Rectal smooth muscle tissue (tissue), 1 donor: Measurements from ENCODE around the gene SDHB.
A peak's percentile ranks its signal among the peaks of the same experiment; 100 is the strongest.

Experiments used
- H3K27ac ChIP-seq: one replicate; pipeline ENCODE4 v1.7.0; 2013; ENCODE audit warnings: low read depth, low read length, inconsistent platforms
- H3K27me3 ChIP-seq: one replicate; pipeline ENCODE4 v1.7.0; 2013; ENCODE audit warnings: low read length; ENCODE audit not compliant: control insufficient read depth, insufficient read depth
- H3K36me3 ChIP-seq: one replicate; pipeline ENCODE4 v1.7.0; 2013; ENCODE audit warnings: low read length; ENCODE audit not compliant: control insufficient read depth, insufficient read depth
- H3K4me1 ChIP-seq: one replicate; pipeline ENCODE4 v1.7.0; 2013; ENCODE audit warnings: low read length; ENCODE audit not compliant: control insufficient read depth, insufficient read depth
- H3K4me3 ChIP-seq: one replicate; pipeline ENCODE4 v1.7.0; 2013; ENCODE audit warnings: low read length
- H3K9ac ChIP-seq: one replicate; pipeline ENCODE4 v1.7.0; 2013; ENCODE audit warnings: low read length

SDHB gene

DNA sequence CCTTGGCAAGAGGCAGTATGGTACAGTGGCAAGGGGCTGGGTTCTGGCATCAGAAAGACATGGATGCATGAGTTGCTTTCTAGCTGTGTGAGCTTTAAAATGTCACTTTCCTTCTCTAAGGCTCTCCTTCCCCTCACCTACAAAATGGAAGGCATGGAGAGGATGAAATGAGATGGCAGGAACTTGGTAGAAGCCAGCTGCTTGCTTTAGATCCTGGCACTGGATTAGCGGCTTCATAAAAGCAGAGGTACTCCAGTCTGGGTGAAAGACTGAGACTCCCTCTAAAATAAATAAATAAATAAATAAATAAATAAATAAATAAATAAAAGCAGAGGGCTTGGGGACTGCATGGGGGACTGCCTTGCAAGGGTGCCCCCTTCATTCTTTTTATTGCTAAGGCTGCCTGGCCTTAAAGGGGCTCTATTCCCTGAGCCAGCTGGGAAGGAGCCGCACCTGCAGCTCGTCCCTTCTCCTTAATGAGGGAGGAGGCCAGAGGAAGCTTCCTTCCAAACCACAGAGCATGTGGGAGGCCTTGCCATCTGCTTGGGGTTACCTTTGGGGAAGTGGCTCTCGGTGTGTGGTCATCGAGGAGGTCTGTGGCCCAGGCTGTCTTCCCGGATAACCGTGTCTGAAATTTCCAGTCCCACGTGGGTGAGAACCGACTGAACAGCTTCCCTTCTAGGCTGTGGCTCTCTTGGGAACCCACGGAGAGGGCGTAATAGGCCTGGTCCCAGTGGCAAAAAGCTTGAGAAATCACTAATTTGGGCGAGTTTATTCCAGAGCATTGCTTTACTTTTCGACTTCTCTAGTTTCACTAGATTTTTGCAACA is 40.1 kb downstream of the SDHB start:
- H3K36me3 ChIP-seq: no peaks in the 10 kb centered on the region
- no peak overlapping the region for H3K27ac ChIP-seq
- no peak overlapping the region for H3K9ac ChIP-seq
- H3K27me3 ChIP-seq: no peaks in the 10 kb centered on the region
- no peak overlapping the region for H3K4me3 ChIP-seq
- H3K4me1 ChIP-seq: peaks cover 7% of the 10 kb centered on the region

- Histone ChIP-seq H3K27ac (no peak overlapping the region), H3K9ac (no peak overlapping the region), H3K4me3 (no peak overlapping the region), H3K27me3 (no peaks in the 10 kb centered on the region), H3K4me1 (peaks cover 7% of the 10 kb centered on the region), H3K36me3 (no peaks in the 10 kb centered on the region)
Measured at GRCh38 chr1:17012775-17013490, 40.9 kb downstream of the SDHB start.

DNA sequence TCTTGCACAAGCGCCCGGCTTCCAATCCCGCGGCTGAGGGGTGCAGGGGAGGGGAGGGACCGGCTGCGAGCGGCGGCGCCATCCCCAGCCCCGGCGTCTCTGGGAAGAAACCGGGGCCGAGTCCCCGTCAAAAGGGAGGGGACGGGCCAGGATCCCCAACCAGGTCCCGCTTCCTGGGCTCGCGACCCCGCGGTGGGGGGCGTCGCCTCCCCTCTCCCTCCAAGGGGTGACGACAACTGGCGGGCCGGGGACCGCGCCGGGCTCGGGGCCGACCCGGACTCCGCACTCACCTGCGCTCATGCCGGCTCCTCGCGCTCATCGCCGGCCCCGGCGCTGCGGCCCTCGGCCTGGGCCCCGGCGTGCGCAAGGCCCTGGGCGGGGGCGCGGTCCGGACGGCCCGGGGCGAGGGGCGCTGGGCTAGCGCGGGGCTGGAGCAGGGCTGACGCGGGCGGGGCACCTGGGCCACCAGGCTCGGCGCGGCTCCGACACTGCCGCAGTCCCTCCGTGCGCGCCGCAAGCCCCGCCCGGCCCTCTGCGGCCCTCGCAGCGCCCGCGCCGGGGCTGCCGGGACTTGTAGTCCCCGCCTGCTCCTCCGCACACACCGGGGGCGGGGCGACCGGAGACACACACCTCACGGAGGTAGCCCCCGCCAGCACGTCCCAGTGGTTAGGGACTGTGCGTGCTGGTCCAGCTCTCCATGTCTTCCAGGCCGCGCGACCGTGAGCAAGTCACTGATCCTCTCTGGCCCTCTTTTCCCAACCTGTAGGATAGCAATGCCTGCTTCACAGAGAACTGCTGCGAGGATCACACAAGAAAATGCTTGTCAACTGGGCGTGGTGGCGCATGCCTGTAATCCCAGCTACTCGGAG is 42.2 kb downstream of the SDHB start, which contains the start of gene ATP13A2:
ATP13A2 (minus strand) TSS at position 490 of the 869 bp plus-strand sequence; CDS start at position 300, 190 bp downstream.
- peak within 1 kb of the TSS; percentile 38 for H3K9ac ChIP-seq
- peaks cover 7% of the 10 kb centered on the region for H3K4me1 ChIP-seq
- peak within 1 kb of the TSS; percentile 61 for H3K4me3 ChIP-seq
- H3K36me3 ChIP-seq: no peaks in the 10 kb centered on the region
- H3K27me3 ChIP-seq: no peaks in the 10 kb centered on the region
- H3K27ac ChIP-seq: no peak within 1 kb of the TSS

- Histone ChIP-seq H3K27me3 (no peaks in the 10 kb centered on the region), H3K4me1 (peaks cover 7% of the 10 kb centered on the region), H3K4me3 (peak overlapping the region; percentile 61), H3K9ac (no peak overlapping the region), H3K27ac (no peak overlapping the region), H3K36me3 (no peaks in the 10 kb centered on the region)
Measured at GRCh38 chr1:17011092-17011438, 42.8 kb downstream of the SDHB start.

- no peak overlapping the region for H3K4me3 ChIP-seq
- H3K27ac ChIP-seq: no peak overlapping the region
- no peak overlapping the region for H3K9ac ChIP-seq
- H3K36me3 ChIP-seq: peaks cover 5% of the 10 kb centered on the region
- peaks cover 7% of the 10 kb centered on the region for H3K4me1 ChIP-seq
- H3K27me3 ChIP-seq: no peaks in the 10 kb centered on the region
Measured at GRCh38 chr1:17009706-17010105, 44.1 kb downstream of the SDHB start.

DNA sequence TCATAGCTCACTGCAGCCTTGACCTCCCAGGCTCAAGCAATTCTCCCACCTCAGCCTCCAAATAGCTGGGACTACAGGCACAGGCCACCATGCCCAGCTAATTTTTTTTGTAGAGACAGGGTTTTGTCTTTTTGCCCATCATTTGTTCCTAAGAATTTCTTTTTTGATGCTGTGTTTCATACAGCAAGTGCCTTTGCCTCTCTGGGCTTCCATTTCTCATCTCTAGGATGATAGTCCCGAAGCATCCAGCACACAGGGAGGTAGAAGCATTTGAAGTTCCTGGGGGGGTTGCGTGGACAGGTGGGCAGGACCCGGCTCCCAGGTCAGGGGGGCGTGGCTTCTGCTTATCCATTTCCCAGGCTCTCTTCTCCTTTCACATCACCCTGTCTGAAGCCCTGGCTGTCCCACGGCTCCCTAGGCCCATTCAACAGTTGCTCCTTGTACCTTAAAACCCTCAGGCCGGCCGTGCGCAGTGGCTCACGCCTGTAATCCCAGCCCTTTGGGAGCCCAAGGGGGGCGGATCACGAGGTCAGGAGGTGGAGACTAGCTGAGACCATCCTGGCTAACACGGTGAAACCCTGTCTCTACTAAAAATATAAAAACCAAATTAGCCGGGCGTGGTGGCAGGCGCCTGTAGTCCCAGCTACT is 45.5 kb downstream of the SDHB start:
- peaks cover 7% of the 10 kb centered on the region for H3K4me1 ChIP-seq
- no peak overlapping the region for H3K27ac ChIP-seq
- no peaks in the 10 kb centered on the region for H3K27me3 ChIP-seq
- no peak overlapping the region for H3K9ac ChIP-seq
- peaks cover 12% of the 10 kb centered on the region for H3K36me3 ChIP-seq
- H3K4me3 ChIP-seq: no peak overlapping the region

- Histone ChIP-seq H3K4me1 (peaks cover 7% of the 10 kb centered on the region), H3K27me3 (no peaks in the 10 kb centered on the region), H3K9ac (no peak overlapping the region), H3K36me3 (peaks cover 19% of the 10 kb centered on the region), H3K27ac (no peak overlapping the region), H3K4me3 (no peak overlapping the region)
Measured at GRCh38 chr1:17007121-17007520, 46.7 kb downstream of the SDHB start.

DNA sequence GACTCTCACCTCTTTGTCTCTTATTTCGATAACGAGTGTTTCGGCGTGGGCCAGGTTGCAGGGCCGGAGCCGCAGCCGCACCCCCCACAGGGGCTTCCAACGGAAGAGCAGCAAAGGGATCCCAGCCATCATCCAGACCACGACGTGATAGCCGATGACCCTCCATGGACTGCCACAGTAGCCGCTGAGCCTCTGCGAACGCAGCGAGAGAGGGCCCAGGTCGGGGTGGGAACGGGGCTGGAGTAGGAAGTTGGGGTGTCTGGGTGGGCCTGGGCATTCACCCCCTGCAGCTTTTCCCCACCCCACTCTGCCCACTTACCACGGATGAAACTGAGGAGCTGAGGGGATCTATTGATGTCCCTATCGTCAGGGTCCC is 48.5 kb downstream of the SDHB start:
- Histone ChIP-seq H3K4me1 (no peaks in the 10 kb centered on the region), H3K36me3 (peaks cover 19% of the 10 kb centered on the region), H3K9ac (no peak overlapping the region), H3K27me3 (no peaks in the 10 kb centered on the region), H3K27ac (no peak overlapping the region), H3K4me3 (no peak overlapping the region)

- Histone ChIP-seq H3K27ac (no peak overlapping the region), H3K9ac (no peak overlapping the region), H3K36me3 (peaks cover 19% of the 10 kb centered on the region), H3K4me3 (no peak overlapping the region), H3K4me1 (no peaks in the 10 kb centered on the region), H3K27me3 (no peaks in the 10 kb centered on the region)
Measured at GRCh38 chr1:17004466-17005364, 49.1 kb downstream of the SDHB start.

DNA sequence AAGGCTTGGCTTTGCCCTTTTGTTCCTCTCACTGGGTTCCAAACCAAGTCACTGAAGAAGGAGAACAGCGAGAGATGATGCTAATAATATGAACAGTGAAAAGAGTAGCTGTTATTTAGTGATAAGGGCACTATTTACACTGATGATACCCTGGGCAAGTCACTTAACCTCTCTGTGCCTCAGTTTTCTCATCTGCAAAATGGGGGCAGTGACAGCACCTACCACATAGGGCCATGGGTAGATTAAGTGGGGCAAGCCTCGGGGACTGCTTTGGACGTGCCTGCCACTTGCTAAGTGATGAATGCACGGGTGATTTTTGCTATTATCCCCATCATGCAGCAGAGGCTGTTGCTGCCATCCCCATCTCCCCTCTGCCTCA is 51.3 kb downstream of the SDHB start:
- Histone ChIP-seq H3K4me3 (no peak overlapping the region), H3K36me3 (peaks cover 23% of the 10 kb centered on the region), H3K9ac (no peak overlapping the region), H3K27me3 (no peaks in the 10 kb centered on the region), H3K4me1 (no peaks in the 10 kb centered on the region), H3K27ac (no peak overlapping the region)

GRCh38 chr1:17001760-17002523 is 51.9 kb downstream of the SDHB start:
- Histone ChIP-seq H3K4me3 (no peak overlapping the region), H3K4me1 (no peaks in the 10 kb centered on the region), H3K27ac (no peak overlapping the region), H3K9ac (no peak overlapping the region), H3K36me3 (peaks cover 23% of the 10 kb centered on the region), H3K27me3 (no peaks in the 10 kb centered on the region)
